NCI-H345 (cell line): Measurements from ENCODE around the gene CACNB2.

Source experiments
- DNase-seq: peaks from one replicate; lab custom pipeline; 2025; lab: John Stamatoyannopoulos, UW

The CACNB2 gene

GRCh38 chr10:18514537-18514936, 374.3 kb downstream of the CACNB2 start:
- no peak for DNase-seq

GRCh38 chr10:18516851-18517250, 376.6 kb downstream of the CACNB2 start:
- no peak for DNase-seq

GRCh38 chr10:18523025-18523424, 382.8 kb downstream of the CACNB2 start:
- DNase-seq, result no peak

- no peak for DNase-seq
Observed at GRCh38 chr10:18523858-18524257, 383.6 kb downstream of the CACNB2 start.

- no peak for DNase-seq
Observed at GRCh38 chr10:18527687-18528086, 387.5 kb downstream of the CACNB2 start.

- no peak for DNase-seq
Observed at GRCh38 chr10:18528292-18528691, 388.1 kb downstream of the CACNB2 start.

GRCh38 chr10:18532881-18533535, 392.8 kb downstream of the CACNB2 start:
- DNase-seq, result no peak

GRCh38 chr10:18533896-18534295, 393.7 kb downstream of the CACNB2 start:
- DNase-seq, result no peak

- DNase-seq, result no peak
Observed at GRCh38 chr10:18539335-18539734, 399.1 kb downstream of the CACNB2 start.

GRCh38 chr10:18540195-18540594, 400.0 kb downstream of the CACNB2 start:
- DNase-seq, result no peak

GRCh38 chr10:18542832-18543231, 402.6 kb downstream of the CACNB2 start:
- no peak for DNase-seq

GRCh38 chr10:18545621-18546305, 405.5 kb downstream of the CACNB2 start:
- no peak for DNase-seq

- no peak for DNase-seq
Observed at GRCh38 chr10:18549105-18549504, 408.9 kb downstream of the CACNB2 start.

GRCh38 chr10:18551473-18551872, 411.2 kb downstream of the CACNB2 start:
- no peak for DNase-seq

GRCh38 chr10:18554479-18554878, 414.3 kb downstream of the CACNB2 start:
- no peak for DNase-seq

- DNase-seq, result no peak
Observed at GRCh38 chr10:18556522-18557147, 416.4 kb downstream of the CACNB2 start.

GRCh38 chr10:18557960-18558359, 417.7 kb downstream of the CACNB2 start:
- DNase-seq, result no peak

GRCh38 chr10:18561861-18562551, 421.8 kb downstream of the CACNB2 start:
- DNase-seq, result no peak

GRCh38 chr10:18563003-18563726, 422.9 kb downstream of the CACNB2 start:
- no peak for DNase-seq

GRCh38 chr10:18565006-18565405, 424.8 kb downstream of the CACNB2 start:
- DNase-seq, result no peak

GRCh38 chr10:18566177-18566576, 426.0 kb downstream of the CACNB2 start:
- DNase-seq, result no peak

GRCh38 chr10:18567343-18567856, 427.2 kb downstream of the CACNB2 start:
- no peak for DNase-seq
